HG03442 (cell line): ENCODE measurements around the gene PARD3.
"Not testable (repeated sequence)": the region's sequence is repeated elsewhere in the genome, so short reads cannot be mapped to it uniquely, and the experiment has no call there.

Source experiments
- ATAC-seq: cut with Tn5 transposase; IDR thresholded peaks from one replicate; pipeline ENCODE4 v1.9.1; 2021; ENCODE audit warnings: mild to moderate bottlenecking, moderate library complexity; ENCODE audit not compliant: unreplicated experiment

Gene PARD3

GRCh38 chr10:34815185-34816084 lies at the start of gene PARD3:
Gene PARD3 (minus strand): TSS chr10:34815296. CDS start chr10:34814995, 301 bp downstream.
- ATAC-seq: peak; percentile 29

GRCh38 chr10:34864149-34865067 lies 49.3 kb upstream of the PARD3 start:
- ATAC-seq: no peak

GRCh38 chr10:34862892-34863291 lies 47.8 kb upstream of the PARD3 start:
- no peak for ATAC-seq

GRCh38 chr10:34861293-34862021 lies 46.4 kb upstream of the PARD3 start:
- no peak for ATAC-seq

- no peak for ATAC-seq
These were observed 44.1 kb upstream of the PARD3 start for GRCh38 chr10:34859170-34859569.

- no peak for ATAC-seq
These were observed 42.9 kb upstream of the PARD3 start for GRCh38 chr10:34858003-34858402.

GRCh38 chr10:34854147-34854601 lies 39.1 kb upstream of the PARD3 start:
- ATAC-seq: no peak

- no peak for ATAC-seq
These were observed 38.3 kb upstream of the PARD3 start for GRCh38 chr10:34853357-34853756.

GRCh38 chr10:34850558-34850957 lies 35.5 kb upstream of the PARD3 start:
- no peak for ATAC-seq

GRCh38 chr10:34850036-34850435 lies 34.9 kb upstream of the PARD3 start:
- ATAC-seq: no peak

GRCh38 chr10:34845070-34845469 lies 30.0 kb upstream of the PARD3 start:
- no peak for ATAC-seq

- ATAC-seq: no peak
These were observed 29.4 kb upstream of the PARD3 start for GRCh38 chr10:34844448-34844847.

- not testable (repeated sequence) for ATAC-seq
These were observed 28.4 kb upstream of the PARD3 start for GRCh38 chr10:34843470-34843869.

- ATAC-seq: no peak
These were observed 23.3 kb upstream of the PARD3 start for GRCh38 chr10:34838366-34838900.

GRCh38 chr10:34835908-34836508 lies 20.9 kb upstream of the PARD3 start:
- ATAC-seq: no peak

- ATAC-seq: no peak
These were observed 19.2 kb upstream of the PARD3 start for GRCh38 chr10:34834274-34834673.

- no peak for ATAC-seq
These were observed 15.2 kb upstream of the PARD3 start for GRCh38 chr10:34830217-34830822.

- no peak for ATAC-seq
These were observed 12.0 kb upstream of the PARD3 start for GRCh38 chr10:34826857-34827766.

GRCh38 chr10:34826221-34826620 lies 11.1 kb upstream of the PARD3 start:
- ATAC-seq: no peak
